Measurements from ENCODE around the gene PROSER2.

The PROSER2 gene

GRCh38 chr10:11845113-11845512, 22.0 kb downstream of the PROSER2 start:
- no peaks in the 10 kb centered on the region for H3K36me3 ChIP-seq (ENCODE audit: low read length)
- H2AFZ ChIP-seq (ENCODE audit: low read depth, low read length, severe bottlenecking) = no peak overlapping the region
- no peaks in the 10 kb centered on the region for H3K9me2 ChIP-seq (replicated peaks; ENCODE audit: insufficient read depth, low read length)
- no peaks in the 10 kb centered on the region for H3K79me2 ChIP-seq (ENCODE audit: insufficient read depth, low read length)
- no peak overlapping the region for H3K27ac ChIP-seq (ENCODE audit: low read depth, low read length)
- H3K4me2 ChIP-seq (ENCODE audit: low read depth, low read length, poor library complexity, severe bottlenecking) = no peak overlapping the region
- no peak overlapping the region for H3K9ac ChIP-seq (ENCODE audit: low read length)
- H3K4me3 ChIP-seq (ENCODE audit: insufficient read depth, low read length, poor library complexity, severe bottlenecking) = no peak overlapping the region
- TF ChIP-seq EZH2phosphoT487 (conservative IDR thresholded peaks at IDR 0.05; ENCODE audit: low read length) = no peak
- no peak for TF ChIP-seq CTCF (IDR thresholded peaks at IDR 0.05; ENCODE audit: insufficient read depth, low read length, poor library complexity, severe bottlenecking)
- no peaks in the 10 kb centered on the region for H3K27me3 ChIP-seq (ENCODE audit: low read length)
- H3F3A ChIP-seq (ENCODE audit: insufficient read depth) = no peaks in the 10 kb centered on the region
- no peaks in the 10 kb centered on the region for H3K9me3 ChIP-seq (ENCODE audit: insufficient read depth, low read length)
- H4K20me1 ChIP-seq (ENCODE audit: low read depth, low read length) = 0 out of 2 replicates have a peak, but pooled peaks cover 4% of the 10 kb centered on the region

GRCh38 chr10:11846542-11846941, 23.4 kb downstream of the PROSER2 start:
- no peaks in the 10 kb centered on the region for H3K9me3 ChIP-seq (ENCODE audit: insufficient read depth, low read length)
- no peak for TF ChIP-seq CTCF (IDR thresholded peaks at IDR 0.05; ENCODE audit: insufficient read depth, low read length, poor library complexity, severe bottlenecking)
- TF ChIP-seq EZH2phosphoT487 (conservative IDR thresholded peaks at IDR 0.05; ENCODE audit: low read length) = no peak
- no peaks in the 10 kb centered on the region for H3F3A ChIP-seq (ENCODE audit: insufficient read depth)
- 0 out of 2 replicates have a peak, but pooled peaks cover 4% of the 10 kb centered on the region for H4K20me1 ChIP-seq (ENCODE audit: low read depth, low read length)
- H3K9me2 ChIP-seq (replicated peaks; ENCODE audit: insufficient read depth, low read length) = no peaks in the 10 kb centered on the region
- no peak overlapping the region for H3K4me3 ChIP-seq (ENCODE audit: insufficient read depth, low read length, poor library complexity, severe bottlenecking)
- no peak overlapping the region for H3K27ac ChIP-seq (ENCODE audit: low read depth, low read length)
- no peak overlapping the region for H3K4me2 ChIP-seq (ENCODE audit: low read depth, low read length, poor library complexity, severe bottlenecking)
- H3K9ac ChIP-seq (ENCODE audit: low read length) = no peak overlapping the region
- no peaks in the 10 kb centered on the region for H3K27me3 ChIP-seq (ENCODE audit: low read length)
- H2AFZ ChIP-seq (ENCODE audit: low read depth, low read length, severe bottlenecking) = no peak overlapping the region
- H3K36me3 ChIP-seq (ENCODE audit: low read length) = no peaks in the 10 kb centered on the region
- H3K79me2 ChIP-seq (ENCODE audit: insufficient read depth, low read length) = no peaks in the 10 kb centered on the region

- Histone ChIP-seq H3K79me2 (ENCODE audit: insufficient read depth, low read length) (no peaks in the 10 kb centered on the region), H2AFZ (ENCODE audit: low read depth, low read length, severe bottlenecking) (no peak overlapping the region), H3K27ac (ENCODE audit: low read depth, low read length) (no peak overlapping the region), H3F3A (ENCODE audit: insufficient read depth) (no peaks in the 10 kb centered on the region), H3K9ac (ENCODE audit: low read length) (no peak overlapping the region), H3K4me2 (ENCODE audit: low read depth, low read length, poor library complexity, severe bottlenecking) (no peak overlapping the region), H4K20me1 (ENCODE audit: low read depth, low read length) (no peaks in the 10 kb centered on the region), H3K9me3 (ENCODE audit: insufficient read depth, low read length) (no peaks in the 10 kb centered on the region), H3K4me3 (ENCODE audit: insufficient read depth, low read length, poor library complexity, severe bottlenecking) (no peak overlapping the region), H3K27me3 (ENCODE audit: low read length) (no peaks in the 10 kb centered on the region), H3K9me2 (replicated peaks; ENCODE audit: insufficient read depth, low read length) (no peaks in the 10 kb centered on the region), H3K36me3 (ENCODE audit: low read length) (no peaks in the 10 kb centered on the region)
- TF ChIP-seq CTCF (IDR thresholded peaks at IDR 0.05; ENCODE audit: insufficient read depth, low read length, poor library complexity, severe bottlenecking) (no peak), EZH2phosphoT487 (conservative IDR thresholded peaks at IDR 0.05; ENCODE audit: low read length) (no peak)
Observed at GRCh38 chr10:11849277-11849676, 26.1 kb downstream of the PROSER2 start.
